HCT116 (cell line): Measurements from ENCODE around the gene NT5DC2. TPM values are rescaled to one million over a fixed set of nuclear protein-coding genes. Genes with fewer than 3 reads are reported as not detected.

Source experiments
- ATAC-seq: fragments of 200-7000 bp; cut with Tn5 transposase; 2 replicates; pipeline ENCODE4 v1.9.1; 2020; ENCODE audit warnings: mild to moderate bottlenecking, moderate library complexity
- BruUV-seq: library from RNA; stranded (reverse); fragments of 400-500 nt; replicated peaks from 2 replicates; lab custom pipeline; 2021; lab: Mats Ljungman, UMichigan
- CTCF ChIA-PET: fragments of 300-600 bp; sonication (Branson Sonifier 250); formaldehyde crosslinking; loops from one replicate; lab custom pipeline; 2021; ENCODE audit warnings: antibody characterized with exemption; lab: Charles Lee
- POLR2A ChIA-PET: fragments of 300-600, 350-600 bp; sonication (Branson Sonifier 250); formaldehyde crosslinking; loops from one replicate; lab custom pipeline; 2021; ENCODE audit warnings: antibody characterized with exemption; lab: Charles Lee
- RAD21 ChIA-PET, 2 experiments: fragments of 300-600 bp; sonication (Branson Sonifier 250); formaldehyde crosslinking; loops; one replicate each; lab custom pipeline; 2023; ENCODE audit warnings: low total read pairs in 2 of 2; ENCODE audit not compliant: uncharacterized antibody in 2 of 2, unreplicated experiment in 2 of 2, low non-redundant PET in 1 of 2; lab: Charles Lee
- DNase-seq: peaks from one replicate; pipeline ENCODE4 v3.0.0-alpha.2; 2010; ENCODE audit warnings: low read depth, low spot score
- H2AFZ ChIP-seq: fragments of 200-600 bp; shearing (Covaris generic), sonication (generic); 2 replicates; pipeline ENCODE4 v1.6.1; 2017; ENCODE audit warnings: low read depth, mixed run types, mixed read lengths, antibody characterized with exemption, low read length; ENCODE audit not compliant: poor library complexity, severe bottlenecking
- H3K27ac ChIP-seq: 2 replicates; pipeline ENCODE4 v1.5.1; 2012; ENCODE audit warnings: low read depth, low read length
- H3K27me3 ChIP-seq: fragments of 200-600 bp; sonication (generic); 2 replicates; pipeline ENCODE4 v1.6.1; 2016; ENCODE audit warnings: mixed run types, low read length, mixed read lengths; ENCODE audit not compliant: insufficient read depth
- H3K36me3 ChIP-seq, 2 experiments: fragments of 200-500 bp in 1 of 2; fragments of 200-600 bp in 1 of 2; sonication (Bioruptor generic) in 1 of 2; sonication (generic) in 1 of 2; 2 replicates each; pipeline versions ENCODE4 v1.5.1 to v1.6.1; 2014 to 2016; ENCODE audit warnings: low read length in 2 of 2, inconsistent platforms in 1 of 2, mixed read lengths in 1 of 2, mixed run types in 1 of 2; ENCODE audit not compliant: insufficient read depth in 2 of 2, control insufficient read depth in 1 of 2
- H3K4me1 ChIP-seq, 2 experiments: fragments of 200-600 bp in 1 of 2; sonication (generic) in 1 of 2; 2 replicates each; pipeline versions ENCODE4 v1.5.1 to v1.6.1; 2012 to 2017; ENCODE audit warnings: low read length in 2 of 2, inconsistent platforms in 1 of 2, mild to moderate bottlenecking in 1 of 2, mixed read lengths in 1 of 2, mixed run types in 1 of 2, moderate library complexity in 1 of 2; ENCODE audit not compliant: insufficient read depth in 2 of 2, control insufficient read depth in 1 of 2
- H3K4me2 ChIP-seq: fragments of 200-600 bp; sonication (generic); 2 replicates; pipeline ENCODE4 v1.6.1; 2017; ENCODE audit warnings: mixed run types, low read length, mixed read lengths
- H3K4me3 ChIP-seq, 2 experiments: fragments of 200-600 bp in 1 of 2; sonication (generic) in 1 of 2; replicated peaks in 1 of 2; 2 replicates each; pipeline ENCODE4 v1.5.1; 2011 to 2016; ENCODE audit warnings: low read length in 2 of 2, control low read depth in 1 of 2, low read depth in 1 of 2, mild to moderate bottlenecking in 1 of 2, mixed read lengths in 1 of 2, mixed run types in 1 of 2
- H3K79me2 ChIP-seq: fragments of 200-600 bp; sonication (generic); 2 replicates; pipeline ENCODE4 v1.6.1; 2017; ENCODE audit warnings: mild to moderate bottlenecking, mixed run types, low read length, moderate library complexity, mixed read lengths; ENCODE audit not compliant: insufficient read depth
- H3K9ac ChIP-seq: fragments of 200-600 bp; sonication (generic); 2 replicates; pipeline ENCODE4 v1.6.1; 2016; ENCODE audit warnings: low read length, mixed read lengths
- H3K9me2 ChIP-seq: fragments of 200-600 bp; sonication (generic), shearing (Covaris generic); 2 replicates; pipeline ENCODE4 v1.6.1; 2017; ENCODE audit warnings: mixed run types, mild to moderate bottlenecking, moderate library complexity; ENCODE audit not compliant: insufficient read depth
- H3K9me3 ChIP-seq, 2 experiments: fragments of 200-500 bp in 1 of 2; fragments of 200-600 bp in 1 of 2; sonication (Bioruptor generic) in 1 of 2; sonication (generic) in 1 of 2; 2 replicates each; pipeline ENCODE4 v1.6.1; 2014 to 2017; ENCODE audit warnings: low read length in 2 of 2, mixed read lengths in 2 of 2, inconsistent platforms in 1 of 2, low read depth in 1 of 2, mild to moderate bottlenecking in 1 of 2, mixed run types in 1 of 2, moderate library complexity in 1 of 2; ENCODE audit not compliant: control insufficient read depth in 1 of 2, insufficient read depth in 1 of 2
- H4K20me1 ChIP-seq: fragments of 200-600 bp; sonication (generic), shearing (Covaris generic); 2 replicates; pipeline ENCODE4 v1.6.1; 2017; ENCODE audit warnings: mixed run types, mild to moderate bottlenecking, moderate library complexity; ENCODE audit not compliant: insufficient read depth
- CBX3 ChIP-seq: IDR thresholded peaks from 2 replicates; pipeline ENCODE4 v1.6.1; 2012; ENCODE audit warnings: low read depth
- EGR1 ChIP-seq: IDR thresholded peaks from 2 replicates; pipeline ENCODE4 v1.6.1; 2012; ENCODE audit warnings: low read depth
- ELF1 ChIP-seq: IDR thresholded peaks from 2 replicates; pipeline ENCODE4 v1.6.1; 2012; ENCODE audit warnings: low read depth, borderline replicate concordance
- EZH2 ChIP-seq: fragments of 200-600 bp; sonication (generic); IDR thresholded peaks from 2 replicates; pipeline ENCODE4 v1.6.1; 2017; ENCODE audit warnings: antibody characterized with exemption, mixed run types
- EZH2phosphoT487 ChIP-seq: fragments of 200-600 bp; IDR thresholded peaks from 2 replicates; pipeline ENCODE4 v1.6.1; 2018; ENCODE audit warnings: antibody characterized with exemption, borderline replicate concordance
- FOSL1 ChIP-seq: IDR thresholded peaks from 2 replicates; pipeline ENCODE4 v1.6.1; 2012; ENCODE audit warnings: low read depth
- SIN3A ChIP-seq: IDR thresholded peaks from 2 replicates; pipeline ENCODE4 v1.6.1; 2012; ENCODE audit warnings: low read depth
- SP1 ChIP-seq: IDR thresholded peaks from 2 replicates; pipeline ENCODE4 v1.6.1; 2012; ENCODE audit warnings: low read depth
- SRF ChIP-seq: IDR thresholded peaks from 2 replicates; pipeline ENCODE4 v1.6.1; 2012; ENCODE audit warnings: low read depth
- TCF7L2 ChIP-seq: IDR thresholded peaks from 2 replicates; pipeline ENCODE4 v1.7.0; 2011; ENCODE audit warnings: borderline replicate concordance, inconsistent platforms; ENCODE audit not compliant: insufficient read depth, insufficient read length; ENCODE audit errors: extremely low read depth
- ZFX ChIP-seq: fragments of 450-650 bp; IDR thresholded peaks from 2 replicates; pipeline ENCODE4 v1.6.1; 2017
- intact Hi-C: fragments of 100-400 bp; cut with micrococcal nuclease; formaldehyde crosslinking; loops from 2 replicates; pipeline ENCODE4 v1.10.0; 2022
- total RNA-seq: library from RNA; stranded (reverse); gene quantifications from one replicate; pipeline ENCODE4 v1.2.1, GENCODE V29; 2021; ENCODE audit not compliant: unreplicated experiment
- TF ChIP-seq, protein P1 (sequence below): IDR thresholded peaks from 2 replicates; pipeline ENCODE4 v1.6.1; 2012
- TF ChIP-seq, protein P2 (sequence below): IDR thresholded peaks from 2 replicates; pipeline ENCODE4 v1.6.1; 2012
- TF ChIP-seq, protein P3 (sequence below): IDR thresholded peaks from 2 replicates; pipeline ENCODE4 v1.6.1; 2012; ENCODE audit warnings: low read depth
- TF ChIP-seq, protein P4 (sequence below): IDR thresholded peaks from 2 replicates; pipeline ENCODE4 v1.6.1; 2011; ENCODE audit warnings: mild to moderate bottlenecking, low read length, moderate library complexity; ENCODE audit not compliant: insufficient replicate concordance; ENCODE audit errors: extremely low read depth

Gene NT5DC2
- total RNA-seq, 1 experiment from 2014 or later = 125 TPM

DNA sequence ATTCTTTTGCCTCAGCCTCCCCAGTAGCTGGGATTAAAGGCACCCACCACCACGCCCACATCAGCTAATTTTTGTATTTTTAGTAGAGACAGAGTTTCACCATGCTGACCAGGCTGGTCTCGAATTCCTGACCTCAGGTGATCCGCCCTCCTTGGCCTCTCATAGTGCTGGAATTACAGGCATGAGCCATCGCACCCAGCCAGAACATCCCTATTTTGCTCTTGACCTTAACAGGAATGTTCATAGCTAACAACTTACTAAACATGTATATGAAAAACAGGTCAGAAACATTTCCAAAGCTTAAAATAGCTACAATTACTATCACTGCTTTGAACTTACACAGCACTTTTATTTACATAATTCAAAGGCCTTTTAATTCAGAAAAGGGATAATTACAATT is 36.4 kb upstream of the NT5DC2 start:
- TF ChIP-seq, protein P1, sequence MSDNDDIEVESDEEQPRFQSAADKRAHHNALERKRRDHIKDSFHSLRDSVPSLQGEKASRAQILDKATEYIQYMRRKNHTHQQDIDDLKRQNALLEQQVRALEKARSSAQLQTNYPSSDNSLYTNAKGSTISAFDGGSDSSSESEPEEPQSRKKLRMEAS = no peak
- TF ChIP-seq TCF7L2 (no peak), ELF1 (no peak), SIN3A (no peak), EGR1 (no peak)
- TF ChIP-seq, all 23 proteins: peak for 0
- intact Hi-C loops = no loop called here
- H2AFZ ChIP-seq = no peak overlapping the region
- H3K9me2 ChIP-seq = no peaks in the 10 kb centered on the region
- no peaks in the 10 kb centered on the region for H3K9me3 ChIP-seq
- ChIA-PET RAD21 (no interaction called here), CTCF (no interaction called here), POLR2A (no interaction called here)
- H3K27me3 ChIP-seq = no peaks in the 10 kb centered on the region
- H3K4me2 ChIP-seq = peak overlapping the region; percentile 40
- no peaks in the 10 kb centered on the region for H3K79me2 ChIP-seq
- no TSS peak for BruUV-seq
- DNase-seq (no peak), ATAC-seq (peak; percentile 59; the same call in 1 of the 2 replicates)
- H3K27ac ChIP-seq = no peak overlapping the region
- no peaks in the 10 kb centered on the region for H4K20me1 ChIP-seq
- no peak overlapping the region for H3K9ac ChIP-seq
- no peak overlapping the region for H3K4me3 ChIP-seq
- H3K36me3 ChIP-seq = no peaks in the 10 kb centered on the region
- peaks cover 22 to 33% of the 10 kb centered on the region in 2 experiments for H3K4me1 ChIP-seq

DNA sequence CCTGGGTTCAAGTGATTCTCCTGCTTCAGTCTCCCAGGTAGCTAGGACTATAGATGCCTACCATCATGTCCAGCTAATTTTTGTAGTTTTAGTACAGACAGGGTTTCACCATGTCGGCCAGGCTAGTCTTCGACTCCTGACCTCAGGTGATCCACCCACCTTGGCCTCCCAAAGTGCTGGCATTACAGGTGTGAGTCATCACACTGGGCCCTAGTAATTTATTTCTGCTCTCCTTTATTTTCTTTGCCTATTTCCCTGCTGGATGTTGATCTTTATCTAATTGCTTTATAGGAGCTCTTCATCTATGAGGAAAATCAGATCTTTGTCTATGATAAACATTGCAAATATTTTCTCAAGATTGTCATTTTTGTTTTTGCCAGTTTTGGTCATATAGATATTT is 34.4 kb upstream of the NT5DC2 start:
- H3K27me3 ChIP-seq = no peaks in the 10 kb centered on the region
- H3K9ac ChIP-seq = no peak overlapping the region
- H3K9me2 ChIP-seq = no peaks in the 10 kb centered on the region
- POLR2A ChIA-PET = no interaction called here
- H3K4me3 ChIP-seq = no peak overlapping the region
- no peaks in the 10 kb centered on the region for H3K9me3 ChIP-seq
- RAD21 ChIA-PET = interaction anchor here in 1 of 2 experiments (0.7 kb wide), 1 partner anchor 102 kb away, joined by 3 read pairs; no protein-coding TSS in a partner anchor
- peak overlapping the region; percentile 54 for H3K4me2 ChIP-seq
- intact Hi-C loops = no loop called here
- no peaks in the 10 kb centered on the region for H3K79me2 ChIP-seq
- no peak overlapping the region for H2AFZ ChIP-seq
- ATAC-seq (peak; percentile 68), DNase-seq (no peak)
- CTCF ChIA-PET = no interaction called here
- peak overlapping the region; percentile 30 for H3K27ac ChIP-seq
- no peaks in the 10 kb centered on the region for H4K20me1 ChIP-seq
- peaks cover 22 to 33% of the 10 kb centered on the region in 2 experiments for H3K4me1 ChIP-seq
- H3K36me3 ChIP-seq = peaks cover 7 to 10% of the 10 kb centered on the region in 2 experiments
- BruUV-seq = no TSS peak
- peak; percentile 57; the same call in 1 of the 2 replicates for TF ChIP-seq FOSL1
- no peak for TF ChIP-seq EZH2phosphoT487
- no peak for TF ChIP-seq ELF1
- TF ChIP-seq SIN3A = no peak
- no peak for TF ChIP-seq EZH2
- no peak for TF ChIP-seq CBX3
- TF ChIP-seq SP1 = 0 out of 2 replicates have a peak, but pooled peaks have one; percentile 12
- TF ChIP-seq, protein P2, sequence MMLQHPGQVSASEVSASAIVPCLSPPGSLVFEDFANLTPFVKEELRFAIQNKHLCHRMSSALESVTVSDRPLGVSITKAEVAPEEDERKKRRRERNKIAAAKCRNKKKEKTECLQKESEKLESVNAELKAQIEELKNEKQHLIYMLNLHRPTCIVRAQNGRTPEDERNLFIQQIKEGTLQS = no peak
- TF ChIP-seq ZFX = no peak
- no peak for TF ChIP-seq SRF
- TF ChIP-seq, protein P3, sequence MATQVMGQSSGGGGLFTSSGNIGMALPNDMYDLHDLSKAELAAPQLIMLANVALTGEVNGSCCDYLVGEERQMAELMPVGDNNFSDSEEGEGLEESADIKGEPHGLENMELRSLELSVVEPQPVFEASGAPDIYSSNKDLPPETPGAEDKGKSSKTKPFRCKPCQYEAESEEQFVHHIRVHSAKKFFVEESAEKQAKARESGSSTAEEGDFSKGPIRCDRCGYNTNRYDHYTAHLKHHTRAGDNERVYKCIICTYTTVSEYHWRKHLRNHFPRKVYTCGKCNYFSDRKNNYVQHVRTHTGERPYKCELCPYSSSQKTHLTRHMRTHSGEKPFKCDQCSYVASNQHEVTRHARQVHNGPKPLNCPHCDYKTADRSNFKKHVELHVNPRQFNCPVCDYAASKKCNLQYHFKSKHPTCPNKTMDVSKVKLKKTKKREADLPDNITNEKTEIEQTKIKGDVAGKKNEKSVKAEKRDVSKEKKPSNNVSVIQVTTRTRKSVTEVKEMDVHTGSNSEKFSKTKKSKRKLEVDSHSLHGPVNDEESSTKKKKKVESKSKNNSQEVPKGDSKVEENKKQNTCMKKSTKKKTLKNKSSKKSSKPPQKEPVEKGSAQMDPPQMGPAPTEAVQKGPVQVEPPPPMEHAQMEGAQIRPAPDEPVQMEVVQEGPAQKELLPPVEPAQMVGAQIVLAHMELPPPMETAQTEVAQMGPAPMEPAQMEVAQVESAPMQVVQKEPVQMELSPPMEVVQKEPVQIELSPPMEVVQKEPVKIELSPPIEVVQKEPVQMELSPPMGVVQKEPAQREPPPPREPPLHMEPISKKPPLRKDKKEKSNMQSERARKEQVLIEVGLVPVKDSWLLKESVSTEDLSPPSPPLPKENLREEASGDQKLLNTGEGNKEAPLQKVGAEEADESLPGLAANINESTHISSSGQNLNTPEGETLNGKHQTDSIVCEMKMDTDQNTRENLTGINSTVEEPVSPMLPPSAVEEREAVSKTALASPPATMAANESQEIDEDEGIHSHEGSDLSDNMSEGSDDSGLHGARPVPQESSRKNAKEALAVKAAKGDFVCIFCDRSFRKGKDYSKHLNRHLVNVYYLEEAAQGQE = no peak
- TF ChIP-seq, protein P4, sequence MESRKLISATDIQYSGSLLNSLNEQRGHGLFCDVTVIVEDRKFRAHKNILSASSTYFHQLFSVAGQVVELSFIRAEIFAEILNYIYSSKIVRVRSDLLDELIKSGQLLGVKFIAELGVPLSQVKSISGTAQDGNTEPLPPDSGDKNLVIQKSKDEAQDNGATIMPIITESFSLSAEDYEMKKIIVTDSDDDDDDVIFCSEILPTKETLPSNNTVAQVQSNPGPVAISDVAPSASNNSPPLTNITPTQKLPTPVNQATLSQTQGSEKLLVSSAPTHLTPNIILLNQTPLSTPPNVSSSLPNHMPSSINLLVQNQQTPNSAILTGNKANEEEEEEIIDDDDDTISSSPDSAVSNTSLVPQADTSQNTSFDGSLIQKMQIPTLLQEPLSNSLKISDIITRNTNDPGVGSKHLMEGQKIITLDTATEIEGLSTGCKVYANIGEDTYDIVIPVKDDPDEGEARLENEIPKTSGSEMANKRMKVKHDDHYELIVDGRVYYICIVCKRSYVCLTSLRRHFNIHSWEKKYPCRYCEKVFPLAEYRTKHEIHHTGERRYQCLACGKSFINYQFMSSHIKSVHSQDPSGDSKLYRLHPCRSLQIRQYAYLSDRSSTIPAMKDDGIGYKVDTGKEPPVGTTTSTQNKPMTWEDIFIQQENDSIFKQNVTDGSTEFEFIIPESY = no peak
- no peak for TF ChIP-seq TCF7L2
